Neural crest cell (in vitro differentiated cells): ENCODE data around the gene NTN4. TPM values are rescaled to one million over a fixed set of nuclear protein-coding genes. Genes with fewer than 3 reads are reported as not detected.

Source experiments
- DNase-seq: peaks from one replicate; pipeline ENCODE4 v3.0.0; 2021; ENCODE audit warnings: low read depth, mixed read lengths, low spot score
- H3K27ac Mint-ChIP-seq: one replicate; pipeline ENCODE4 v1.8.0; 2021; ENCODE audit warnings: mild to moderate bottlenecking, mixed read lengths; ENCODE audit not compliant: unreplicated experiment
- H3K27me3 Mint-ChIP-seq: 2 replicates; pipeline ENCODE4 v1.8.0; 2021; ENCODE audit warnings: low read depth, mild to moderate bottlenecking, mixed read lengths
- H3K36me3 Mint-ChIP-seq: 2 replicates; pipeline ENCODE4 v1.8.0; 2021; ENCODE audit warnings: low read depth, mild to moderate bottlenecking, mixed read lengths
- H3K4me1 Mint-ChIP-seq: 2 replicates; pipeline ENCODE4 v1.8.0; 2021; ENCODE audit warnings: mixed read lengths
- H3K4me3 Mint-ChIP-seq: one replicate; pipeline ENCODE4 v1.8.0; 2021; ENCODE audit warnings: mild to moderate bottlenecking, mixed read lengths
- H3K9me3 Mint-ChIP-seq: 2 replicates; pipeline ENCODE4 v1.8.0; 2021; ENCODE audit warnings: mixed read lengths
- total RNA-seq: library from RNA; stranded (reverse); gene quantifications from 2 replicates; pipeline ENCODE4 v1.2.1, GENCODE V29; 2021
- TF ChIP-seq, protein P1 (sequence below): fragments of 200-600 bp; sonication (generic); conservative IDR thresholded peaks from 2 replicates; pipeline ENCODE4 v1.5.0; 2021; ENCODE audit warnings: antibody characterized with exemption, mild to moderate bottlenecking

The NTN4 gene
- total RNA-seq, 1 donor from 2014 or later, result 6.0 TPM

DNA sequence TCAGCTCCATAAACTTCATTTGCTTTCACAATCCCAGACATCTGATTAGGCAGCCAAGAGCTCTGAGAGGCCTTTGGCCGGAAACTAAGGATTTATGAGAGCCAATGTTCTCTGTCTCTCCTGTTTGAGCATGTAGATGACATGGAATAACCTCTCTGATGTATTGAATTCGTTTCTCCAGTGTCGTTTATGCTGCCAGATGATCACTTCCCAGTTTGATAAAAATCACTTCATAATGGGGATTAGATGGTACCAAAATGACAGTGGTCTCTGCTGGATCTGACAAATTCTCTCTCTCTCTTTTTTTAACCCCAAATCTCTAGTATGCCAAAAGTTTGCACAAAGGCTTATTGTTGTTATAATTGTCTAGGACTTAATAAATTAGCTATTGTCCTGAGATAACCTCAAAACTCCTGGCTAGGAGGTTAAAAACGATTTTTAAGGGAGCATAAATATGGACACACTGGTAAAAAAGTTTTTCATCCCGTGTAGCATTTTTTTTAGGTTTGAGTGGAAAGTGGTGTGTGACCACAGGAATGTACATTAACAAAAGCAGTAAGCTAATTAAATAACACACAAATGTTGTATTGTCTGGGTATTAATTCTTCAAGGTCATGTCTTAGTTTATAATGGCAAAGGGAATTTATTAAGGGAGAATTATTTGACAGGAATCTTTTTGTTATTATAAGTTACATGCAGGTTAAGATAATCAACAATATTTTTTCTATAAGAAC is 156.7 kb downstream of the NTN4 start:
- DNase-seq, result no peak
- Mint-ChIP-seq H3K4me3 (no peak overlapping the region), H3K9me3 (peaks cover 4% of the 10 kb centered on the region), H3K36me3 (no peaks in the 10 kb centered on the region), H3K27me3 (no peaks in the 10 kb centered on the region), H3K27ac (no peak overlapping the region), H3K4me1 (no peaks in the 10 kb centered on the region)
- TF ChIP-seq, protein P1, sequence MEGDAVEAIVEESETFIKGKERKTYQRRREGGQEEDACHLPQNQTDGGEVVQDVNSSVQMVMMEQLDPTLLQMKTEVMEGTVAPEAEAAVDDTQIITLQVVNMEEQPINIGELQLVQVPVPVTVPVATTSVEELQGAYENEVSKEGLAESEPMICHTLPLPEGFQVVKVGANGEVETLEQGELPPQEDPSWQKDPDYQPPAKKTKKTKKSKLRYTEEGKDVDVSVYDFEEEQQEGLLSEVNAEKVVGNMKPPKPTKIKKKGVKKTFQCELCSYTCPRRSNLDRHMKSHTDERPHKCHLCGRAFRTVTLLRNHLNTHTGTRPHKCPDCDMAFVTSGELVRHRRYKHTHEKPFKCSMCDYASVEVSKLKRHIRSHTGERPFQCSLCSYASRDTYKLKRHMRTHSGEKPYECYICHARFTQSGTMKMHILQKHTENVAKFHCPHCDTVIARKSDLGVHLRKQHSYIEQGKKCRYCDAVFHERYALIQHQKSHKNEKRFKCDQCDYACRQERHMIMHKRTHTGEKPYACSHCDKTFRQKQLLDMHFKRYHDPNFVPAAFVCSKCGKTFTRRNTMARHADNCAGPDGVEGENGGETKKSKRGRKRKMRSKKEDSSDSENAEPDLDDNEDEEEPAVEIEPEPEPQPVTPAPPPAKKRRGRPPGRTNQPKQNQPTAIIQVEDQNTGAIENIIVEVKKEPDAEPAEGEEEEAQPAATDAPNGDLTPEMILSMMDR, result no peak

DNA sequence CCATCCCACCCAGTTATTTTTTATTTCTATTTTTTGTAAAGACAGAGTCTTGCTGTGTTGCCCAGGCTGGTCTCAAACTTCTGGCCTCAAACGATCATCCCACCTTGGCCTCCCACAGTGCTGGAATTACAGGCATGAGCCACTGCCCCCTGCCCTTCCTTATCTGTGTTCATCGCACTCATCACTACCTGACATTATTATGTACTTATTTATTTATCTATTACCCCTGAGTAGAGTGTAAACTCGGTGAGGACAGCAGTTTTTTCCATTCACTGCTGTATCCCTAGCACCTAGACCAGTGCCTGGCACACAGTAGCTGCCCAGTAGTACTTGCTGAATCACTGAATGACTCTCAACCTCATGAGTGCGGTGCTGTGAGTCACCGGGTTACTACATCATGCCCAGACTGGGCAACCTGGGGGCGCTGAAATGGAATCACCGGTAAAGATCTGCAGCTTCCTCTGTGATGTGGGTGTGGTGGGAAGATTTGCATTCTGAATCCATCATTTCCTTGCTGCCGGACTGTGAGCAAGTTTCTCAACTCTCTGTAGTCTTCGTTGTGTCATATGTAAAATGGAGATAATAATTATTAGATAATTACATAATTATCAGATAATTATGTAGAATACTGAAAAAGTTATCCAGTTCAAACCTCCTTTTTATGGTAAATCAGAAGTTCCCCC is 157.4 kb downstream of the NTN4 start:
- peaks cover 4% of the 10 kb centered on the region for H3K9me3 Mint-ChIP-seq
- TF ChIP-seq, protein P1, result no peak
- no peak overlapping the region for H3K4me3 Mint-ChIP-seq
- no peak for DNase-seq
- no peaks in the 10 kb centered on the region for H3K4me1 Mint-ChIP-seq
- H3K27ac Mint-ChIP-seq, result no peak overlapping the region
- no peaks in the 10 kb centered on the region for H3K27me3 Mint-ChIP-seq
- no peaks in the 10 kb centered on the region for H3K36me3 Mint-ChIP-seq

DNA sequence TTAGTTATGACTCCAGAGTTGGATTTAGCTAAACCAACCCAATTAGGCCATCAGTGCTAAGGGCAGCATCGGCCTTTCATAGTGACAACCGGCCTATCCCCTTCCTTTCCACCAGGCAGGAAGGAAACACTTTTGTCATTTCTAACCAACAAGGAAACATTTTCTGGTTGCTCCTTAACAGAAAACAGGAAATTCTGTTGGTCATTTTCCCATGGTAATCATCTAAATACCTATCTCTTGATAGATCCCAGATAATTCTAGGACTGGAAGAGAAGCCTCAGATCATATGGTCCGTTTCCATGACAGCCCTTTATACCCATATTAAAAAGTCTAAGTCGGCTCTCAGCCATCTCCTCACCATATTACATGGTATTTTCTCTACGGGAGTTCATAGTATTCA is 160.1 kb downstream of the NTN4 start:
- Mint-ChIP-seq H3K4me3 (no peak overlapping the region), H3K4me1 (peaks cover under 1% of the 10 kb centered on the region), H3K27ac (no peak overlapping the region), H3K27me3 (no peaks in the 10 kb centered on the region), H3K9me3 (no peaks in the 10 kb centered on the region), H3K36me3 (no peaks in the 10 kb centered on the region)
- DNase-seq, result no peak
- TF ChIP-seq, protein P1, result no peak

DNA sequence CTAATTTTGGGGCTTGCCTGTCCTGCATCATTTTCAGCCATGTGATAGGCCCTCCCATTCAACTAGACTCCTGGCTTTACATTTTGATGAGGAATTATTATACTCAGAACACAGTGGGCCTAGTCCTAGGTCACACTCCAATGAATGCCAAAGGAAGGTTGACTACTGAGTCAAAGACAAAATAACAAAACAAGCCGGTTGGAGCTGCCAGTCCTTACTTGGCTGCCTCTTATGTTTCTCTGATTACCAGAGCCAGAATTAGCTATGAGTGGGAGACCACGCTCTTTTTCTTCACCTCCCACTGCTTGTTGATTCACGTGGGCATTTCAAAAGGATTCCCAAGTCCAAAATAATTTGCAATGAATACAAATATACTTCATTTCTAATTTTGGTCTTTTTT is 161.2 kb downstream of the NTN4 start:
- Mint-ChIP-seq H3K27me3 (no peaks in the 10 kb centered on the region), H3K27ac (no peak overlapping the region), H3K4me3 (no peak overlapping the region), H3K4me1 (peaks cover 12% of the 10 kb centered on the region), H3K9me3 (no peaks in the 10 kb centered on the region), H3K36me3 (no peaks in the 10 kb centered on the region)
- TF ChIP-seq, protein P1, result no peak
- no peak for DNase-seq

DNA sequence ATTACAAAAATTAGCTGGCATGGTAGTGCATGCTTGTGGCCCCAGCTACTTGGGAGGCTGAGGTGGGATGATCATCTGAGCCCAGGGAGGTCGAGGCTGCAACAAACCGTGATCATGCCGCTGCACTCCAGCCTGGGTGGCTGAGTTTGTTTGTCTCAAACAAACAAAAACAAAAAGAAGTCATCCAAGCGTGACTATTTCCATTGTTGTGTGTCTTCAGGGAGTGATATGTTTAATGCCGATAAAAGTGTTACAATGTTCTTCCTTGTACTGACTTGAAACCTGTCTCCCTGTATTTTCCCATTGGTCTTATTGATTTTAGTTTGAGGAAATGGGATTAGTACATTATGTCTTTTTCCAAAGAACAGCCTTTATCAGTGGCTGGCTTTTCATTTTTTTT is 163.7 kb downstream of the NTN4 start:
- no peak for DNase-seq
- no peak overlapping the region for H3K4me3 Mint-ChIP-seq
- H3K4me1 Mint-ChIP-seq, result peaks cover 15% of the 10 kb centered on the region
- TF ChIP-seq, protein P1, result no peak
- no peaks in the 10 kb centered on the region for H3K36me3 Mint-ChIP-seq
- H3K27ac Mint-ChIP-seq, result no peak overlapping the region
- H3K27me3 Mint-ChIP-seq, result peaks cover under 1% of the 10 kb centered on the region
- no peaks in the 10 kb centered on the region for H3K9me3 Mint-ChIP-seq
